Ovary (tissue), 9 donors: Measurements from ENCODE around the gene TXNRD2. TPM values are rescaled to one million over a fixed set of nuclear protein-coding genes. Genes with fewer than 3 reads are reported as not detected.

Experiments used
- DNase-seq, 5 donors: peaks; one replicate each; pipeline ENCODE4 v3.0.0-alpha.2; 2019 to 2020
- H3K27ac ChIP-seq, 2 donors: fragments of 200-600 bp; one replicate each; pipeline versions ENCODE4 v1.5.1 to v1.8.0; 2019 to 2022
- H3K27me3 ChIP-seq: fragments of 200-600 bp; one replicate; pipeline ENCODE4 v1.8.0; 2022
- H3K36me3 ChIP-seq: fragments of 200-600 bp; sonication (generic); one replicate; pipeline ENCODE4 v1.5.1; 2019
- H3K4me1 ChIP-seq: one replicate; pipeline ENCODE4 v1.8.1; 2013; ENCODE audit warnings: mild to moderate bottlenecking, moderate library complexity; ENCODE audit not compliant: insufficient read depth
- H3K4me3 ChIP-seq: fragments of 200-600 bp; sonication (generic); one replicate; pipeline ENCODE4 v1.5.1; 2017
- H3K9me3 ChIP-seq, 2 donors: fragments of 200-600 bp in 1 of 2; sonication (generic) in 1 of 2; one replicate each; pipeline versions ENCODE4 v1.5.1 to v1.8.1; 2013 to 2019; ENCODE audit warnings: mild to moderate bottlenecking in 1 of 2, moderate library complexity in 1 of 2
- EP300 ChIP-seq: sonication (generic); formaldehyde crosslinking; IDR thresholded peaks from one replicate; pipeline ENCODE4 v1.6.1; 2017; ENCODE audit warnings: antibody characterized with exemption
- POLR2A ChIP-seq: fragments of 450-650 bp; IDR thresholded peaks from one replicate; pipeline ENCODE4 v1.6.1; 2017; ENCODE audit warnings: antibody characterized with exemption, mild to moderate bottlenecking, moderate library complexity
- WGBS, 3 donors: extraction: QIAGEN DNeasy Blood & Tissue Kit in 1 of 3; methylation state at CpG; one replicate each; pipeline versions ENCODE4 v1.1.5 to v1.1.7; 2013 to 2017; 5-methylcytosine and 5-hydroxymethylcytosine counted together
- intact Hi-C, 4 donors: fragments of 100-400 bp; cut with DNase I; formaldehyde crosslinking; loops; one replicate each; pipeline versions ENCODE4 v1.11.0 to v1.15.1; 2022 to 2023
- polyA plus RNA-seq, 2 donors: library from polyadenylated mRNA; stranded (reverse); fragments of 200-250 nt in 1 of 2; fragments of 350-450 nt in 1 of 2; fragmentation: Illumina TruSeq in 1 of 2; extraction: RNeasy Lipid Tissue Mini Kit (QIAGEN cat#74804) in 1 of 2; gene quantifications; one replicate each; pipeline ENCODE4 v1.2.3, GENCODE V29; 2013 to 2014
- total RNA-seq, 7 donors: library from RNA; depleted of rRNA in 2 of 7; stranded (reverse); fragments of >200 nt in 2 of 7; fragmentation: NEBNext Ultra II Directional in 3 of 7; extraction: Animal tissue kit (Norgen Biotek cat#: 25700) in 3 of 7; gene quantifications; one replicate each; pipeline versions ENCODE4 v1.1.0 to v1.2.4, GENCODE V29; 2016 to 2023
- TF ChIP-seq, protein P1 (sequence below), 3 donors: fragments of 450-650 bp in 2 of 3; fragments of 200-600 bp in 1 of 3; IDR thresholded peaks; one replicate each; pipeline versions ENCODE4 v1.5.1 to v1.8.0; 2016 to 2022; ENCODE audit warnings: antibody characterized with exemption in 3 of 3, mild to moderate bottlenecking in 1 of 3
- donor health status: DM: no; HTN: no; CAD: no; lungs with moderate emphysema.
- donor health status: DM: no; HTN: no; CAD: no.
- donor health status: Bipolar disorder and iron deficiency.
- donor health status: DM: yes; HTN: yes; CAD: no.
- donor health status: DM: no; HTN: no; CAD: no.
- donor health status: DM: yes; HTN: yes; CAD: no.

Gene TXNRD2
- total and polyA plus RNA-seq, 9 donors, result 21.3 to 37.8 (median 26.9) TPM

DNA sequence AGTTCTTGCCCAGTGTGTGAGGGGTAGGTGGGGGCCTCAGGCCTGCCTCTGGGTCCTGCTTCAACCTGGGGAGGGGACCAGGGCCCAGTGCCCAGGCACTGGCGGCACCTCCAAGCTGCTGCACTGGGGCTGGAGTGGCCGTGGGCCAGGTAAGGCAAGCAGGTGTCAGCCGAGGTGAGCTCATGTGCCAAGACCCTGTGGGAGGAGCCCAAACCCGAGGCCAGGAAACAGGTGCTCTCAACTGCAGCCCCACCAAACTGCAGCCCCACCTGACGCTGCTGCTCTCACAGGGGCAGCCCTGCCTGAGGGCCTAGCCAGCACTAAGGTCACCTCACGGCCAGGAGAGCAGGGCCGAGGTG lies 68.9 kb downstream of the TXNRD2 start:
- intact Hi-C loops, result no loop called here
- H3K4me1 ChIP-seq, result peaks cover 3% of the 10 kb centered on the region

DNA sequence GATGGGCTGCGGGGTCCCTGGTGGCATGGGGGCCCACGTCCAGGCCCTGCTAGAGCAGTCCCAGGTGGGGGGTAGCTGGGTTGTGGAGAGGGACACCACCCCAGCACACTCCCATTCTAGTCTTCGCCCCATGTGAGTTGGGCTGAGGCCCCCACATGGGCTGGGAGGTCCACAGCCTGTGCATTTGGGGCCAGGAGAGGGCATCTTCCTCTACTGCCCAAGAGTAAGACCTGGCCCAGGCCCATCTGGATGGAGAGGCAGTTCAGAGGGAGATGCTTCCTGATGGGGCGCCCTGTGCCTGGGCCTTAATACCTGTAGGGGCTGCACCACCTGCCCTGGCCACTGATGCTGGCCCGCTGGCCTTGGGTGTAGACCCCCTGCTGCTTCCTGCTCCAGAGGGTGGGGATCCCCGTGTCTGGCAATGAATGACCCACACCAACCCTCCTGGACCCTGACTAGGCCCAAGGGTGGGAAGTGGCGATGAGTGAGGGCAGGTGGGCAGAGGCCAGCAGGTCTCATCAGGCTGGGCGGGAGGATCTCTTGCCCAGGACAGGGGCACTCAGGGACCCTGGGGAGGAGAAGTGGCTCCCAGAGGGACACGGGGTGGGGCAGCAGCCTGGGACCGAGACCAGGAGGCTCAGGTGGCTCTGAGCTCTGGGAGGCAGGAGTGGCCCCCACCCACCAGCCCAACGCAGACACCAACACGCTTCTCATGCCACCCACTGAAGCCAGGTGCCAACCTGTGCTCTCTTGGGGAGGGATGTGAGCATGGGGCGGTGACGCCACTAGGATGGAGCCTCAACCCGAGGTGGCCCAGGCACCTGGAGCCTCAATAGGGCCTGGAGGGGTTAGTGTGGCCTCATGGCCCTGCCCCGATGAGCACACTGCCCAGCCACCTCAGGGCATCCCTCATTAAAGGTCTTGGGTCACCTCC lies 69.5 kb downstream of the TXNRD2 start:
- H3K36me3 ChIP-seq, result no peaks in the 10 kb centered on the region
- no peak overlapping the region for H3K27ac ChIP-seq
- DNase-seq, result peak; percentile 7 to 26 (median 16)
- TF ChIP-seq EP300 (no peak), POLR2A (no peak)
- TF ChIP-seq, protein P1, sequence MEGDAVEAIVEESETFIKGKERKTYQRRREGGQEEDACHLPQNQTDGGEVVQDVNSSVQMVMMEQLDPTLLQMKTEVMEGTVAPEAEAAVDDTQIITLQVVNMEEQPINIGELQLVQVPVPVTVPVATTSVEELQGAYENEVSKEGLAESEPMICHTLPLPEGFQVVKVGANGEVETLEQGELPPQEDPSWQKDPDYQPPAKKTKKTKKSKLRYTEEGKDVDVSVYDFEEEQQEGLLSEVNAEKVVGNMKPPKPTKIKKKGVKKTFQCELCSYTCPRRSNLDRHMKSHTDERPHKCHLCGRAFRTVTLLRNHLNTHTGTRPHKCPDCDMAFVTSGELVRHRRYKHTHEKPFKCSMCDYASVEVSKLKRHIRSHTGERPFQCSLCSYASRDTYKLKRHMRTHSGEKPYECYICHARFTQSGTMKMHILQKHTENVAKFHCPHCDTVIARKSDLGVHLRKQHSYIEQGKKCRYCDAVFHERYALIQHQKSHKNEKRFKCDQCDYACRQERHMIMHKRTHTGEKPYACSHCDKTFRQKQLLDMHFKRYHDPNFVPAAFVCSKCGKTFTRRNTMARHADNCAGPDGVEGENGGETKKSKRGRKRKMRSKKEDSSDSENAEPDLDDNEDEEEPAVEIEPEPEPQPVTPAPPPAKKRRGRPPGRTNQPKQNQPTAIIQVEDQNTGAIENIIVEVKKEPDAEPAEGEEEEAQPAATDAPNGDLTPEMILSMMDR (IDR thresholded peaks at IDR 0.05), result no peak
- H3K4me3 ChIP-seq, result no peak overlapping the region
- no peaks in the 10 kb centered on the region for H3K9me3 ChIP-seq
- no peaks in the 10 kb centered on the region for H3K27me3 ChIP-seq
- peaks cover 3% of the 10 kb centered on the region for H3K4me1 ChIP-seq
- intact Hi-C loops, result no loop called here
- 86 to 89% (median 87%) methylated on average over 15 to 16 of the region's 16 CpGs for WGBS, 3 donors

More for the DNA sequence above, 68.9 kb downstream of the TXNRD2 start:
- H3K9me3 ChIP-seq, result no peaks in the 10 kb centered on the region
- TF ChIP-seq POLR2A (no peak), EP300 (no peak)
- TF ChIP-seq, protein P1 (IDR thresholded peaks at IDR 0.05), result no peak
- H3K27me3 ChIP-seq, result no peaks in the 10 kb centered on the region
- H3K36me3 ChIP-seq, result no peaks in the 10 kb centered on the region
- H3K27ac ChIP-seq, result no peak overlapping the region
- no peak overlapping the region for H3K4me3 ChIP-seq
- 50 to 64% (median 57%) methylated on average over 5 to 7 of the region's 7 CpGs for WGBS, 3 donors
- peak in 4 of 5 donors; percentile 7 to 24 (median 16) for DNase-seq

DNA sequence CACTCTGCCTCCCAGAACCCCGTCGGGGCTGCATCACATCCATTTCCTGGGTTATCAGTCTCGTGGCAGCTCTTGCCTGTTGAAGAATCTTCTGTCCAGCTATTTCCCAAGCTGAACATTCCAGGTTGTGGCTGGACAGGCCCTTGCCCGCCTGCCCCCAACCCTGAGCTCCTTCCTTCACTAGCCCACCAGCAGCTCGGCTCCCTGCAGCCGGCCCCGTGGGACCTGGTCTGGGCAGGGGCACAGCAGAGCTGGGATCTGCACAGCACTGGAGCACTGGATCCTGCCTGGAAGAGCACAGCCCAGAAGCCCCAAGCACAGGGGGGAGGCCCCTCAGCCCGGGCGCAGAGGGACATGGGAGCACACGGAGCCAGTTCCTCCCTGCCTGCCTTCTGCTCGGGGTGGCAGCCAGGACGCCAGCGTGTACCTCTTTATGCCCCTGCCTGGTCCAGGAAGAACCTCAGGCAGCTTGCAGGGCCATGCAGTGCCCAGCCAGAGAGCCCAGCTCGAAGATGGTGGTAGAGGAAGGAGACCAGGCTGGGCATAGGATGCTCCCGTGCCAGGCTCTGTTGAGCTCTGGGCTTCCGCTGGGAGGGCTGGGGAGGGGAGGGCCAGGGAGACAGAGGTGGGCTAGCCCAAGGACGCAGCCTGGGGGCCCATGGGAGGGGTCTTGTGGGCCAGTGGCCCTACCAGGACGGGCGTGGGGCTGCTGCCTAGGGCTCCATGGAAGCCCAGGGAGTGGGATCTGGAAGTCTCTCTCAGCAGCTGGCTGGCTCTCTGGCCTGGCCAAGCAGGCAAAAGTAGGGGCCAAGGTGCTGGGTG lies 70.4 kb downstream of the TXNRD2 start:
- H3K4me3 ChIP-seq, result no peak overlapping the region
- H3K27ac ChIP-seq, result no peak overlapping the region
- H3K36me3 ChIP-seq, result no peaks in the 10 kb centered on the region
- DNase-seq, result peak in 4 of 5 donors; percentile 6 to 26 (median 12)
- H3K9me3 ChIP-seq, result no peaks in the 10 kb centered on the region
- intact Hi-C loops, result no loop called here
- peaks cover 3% of the 10 kb centered on the region for H3K4me1 ChIP-seq
- no peaks in the 10 kb centered on the region for H3K27me3 ChIP-seq
- TF ChIP-seq EP300 (no peak), POLR2A (no peak)
- TF ChIP-seq, protein P1 (IDR thresholded peaks at IDR 0.05), result no peak
- WGBS, 3 donors, result 50 to 58% (median 56%) methylated on average over 17 to 19 of the region's 19 CpGs

DNA sequence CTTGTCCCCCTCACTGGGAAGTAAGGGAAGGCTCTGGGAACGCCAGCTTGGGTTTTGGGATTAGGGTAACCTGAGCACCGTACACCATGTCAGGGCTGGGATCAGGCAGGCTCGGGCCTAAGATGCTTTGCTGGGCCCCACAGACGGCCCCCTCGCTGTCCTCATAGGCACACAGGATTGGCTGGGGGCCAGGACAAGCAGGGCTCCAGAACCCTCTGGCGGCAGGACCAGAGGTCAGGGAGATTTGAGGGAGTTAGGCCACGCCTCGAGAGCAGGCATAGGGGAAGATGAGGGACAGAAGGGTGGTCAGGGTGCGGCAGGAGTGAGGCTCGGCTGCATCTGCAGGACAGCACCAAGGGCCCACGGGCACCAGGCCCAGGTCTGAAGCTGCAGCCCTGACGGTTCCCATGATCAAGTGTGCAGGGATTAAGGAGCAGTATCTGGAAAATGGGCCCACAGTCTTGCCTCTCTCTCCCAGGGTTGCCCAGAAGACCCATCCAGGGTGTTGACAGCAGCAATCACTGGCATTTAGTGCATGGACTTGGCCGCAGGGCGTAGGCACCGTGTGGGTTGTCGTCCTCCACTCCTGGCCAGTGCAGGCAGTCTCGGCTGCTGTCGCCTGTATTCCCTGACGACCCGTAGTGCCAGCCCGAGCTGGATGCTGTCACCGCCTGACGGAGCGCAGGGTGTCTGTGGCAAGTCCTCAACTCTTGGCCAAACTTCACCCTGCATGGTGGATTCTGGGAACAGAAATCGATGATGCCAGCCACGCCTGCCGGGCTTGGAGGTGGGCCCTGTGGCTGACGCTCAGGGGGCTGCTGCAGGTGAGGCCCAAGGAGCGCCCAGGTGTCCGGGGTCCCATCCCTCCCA lies 71.2 kb downstream of the TXNRD2 start:
- peak in 4 of 5 donors; percentile 8 to 31 (median 16) for DNase-seq
- no peaks in the 10 kb centered on the region for H3K27me3 ChIP-seq
- no peak overlapping the region for H3K4me3 ChIP-seq
- H3K9me3 ChIP-seq, result no peaks in the 10 kb centered on the region
- H3K36me3 ChIP-seq, result no peaks in the 10 kb centered on the region
- peaks cover 3% of the 10 kb centered on the region for H3K4me1 ChIP-seq
- no peak for TF ChIP-seq POLR2A
- TF ChIP-seq EP300, result no peak
- TF ChIP-seq, protein P1 (IDR thresholded peaks at IDR 0.05), result no peak
- intact Hi-C loops, result no loop called here
- no peak overlapping the region for H3K27ac ChIP-seq
- 82 to 87% (median 84%) methylated on average over 30 of the region's 30 CpGs for WGBS, 3 donors
